Glomerular endothelial cell (primary cell): Measurements from ENCODE around the gene TELO2. TPM values are rescaled to one million over a fixed set of nuclear protein-coding genes. Genes with fewer than 3 reads are reported as not detected.

ENCODE experiments used
- DNase-seq: peaks from one replicate; pipeline ENCODE4 v3.0.0-alpha.2; 2011; ENCODE audit warnings: low read depth, low spot score; ENCODE audit errors: extremely low read depth
- total RNA-seq: library from RNA; depleted of rRNA; stranded (reverse); fragments of >200 nt; gene quantifications from 2 replicates; pipeline ENCODE4 v1.2.3, GENCODE V29; 2015

Gene TELO2
- total RNA-seq, 1 donor from 2014 or later, result 26.4 TPM

DNA sequence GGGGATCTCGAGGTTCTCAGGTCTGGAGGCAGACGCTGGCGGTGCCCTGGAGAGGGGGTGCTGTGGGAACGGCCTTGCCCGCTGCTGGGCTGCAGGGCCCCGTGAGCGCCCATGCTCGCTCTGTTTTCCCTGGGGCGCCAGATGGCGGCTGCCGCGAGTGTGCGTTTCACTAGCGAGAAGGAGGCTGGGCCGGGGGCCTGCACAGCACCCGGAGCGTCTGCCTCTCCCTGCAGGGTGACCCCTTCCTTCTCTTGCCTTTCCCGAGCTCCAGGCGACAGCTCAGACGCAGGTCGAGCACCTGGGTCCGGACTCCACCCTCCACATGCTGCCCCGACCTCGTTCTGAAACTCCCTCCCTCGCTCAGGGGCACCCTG lies 2.7 kb downstream of the TELO2 start:
- DNase-seq, result no peak

- DNase-seq, result no peak
Measured at GRCh38 chr16:1496464-1496863, 3.3 kb downstream of the TELO2 start.

- no peak for DNase-seq
Measured at GRCh38 chr16:1497014-1497598, 3.9 kb downstream of the TELO2 start.

DNA sequence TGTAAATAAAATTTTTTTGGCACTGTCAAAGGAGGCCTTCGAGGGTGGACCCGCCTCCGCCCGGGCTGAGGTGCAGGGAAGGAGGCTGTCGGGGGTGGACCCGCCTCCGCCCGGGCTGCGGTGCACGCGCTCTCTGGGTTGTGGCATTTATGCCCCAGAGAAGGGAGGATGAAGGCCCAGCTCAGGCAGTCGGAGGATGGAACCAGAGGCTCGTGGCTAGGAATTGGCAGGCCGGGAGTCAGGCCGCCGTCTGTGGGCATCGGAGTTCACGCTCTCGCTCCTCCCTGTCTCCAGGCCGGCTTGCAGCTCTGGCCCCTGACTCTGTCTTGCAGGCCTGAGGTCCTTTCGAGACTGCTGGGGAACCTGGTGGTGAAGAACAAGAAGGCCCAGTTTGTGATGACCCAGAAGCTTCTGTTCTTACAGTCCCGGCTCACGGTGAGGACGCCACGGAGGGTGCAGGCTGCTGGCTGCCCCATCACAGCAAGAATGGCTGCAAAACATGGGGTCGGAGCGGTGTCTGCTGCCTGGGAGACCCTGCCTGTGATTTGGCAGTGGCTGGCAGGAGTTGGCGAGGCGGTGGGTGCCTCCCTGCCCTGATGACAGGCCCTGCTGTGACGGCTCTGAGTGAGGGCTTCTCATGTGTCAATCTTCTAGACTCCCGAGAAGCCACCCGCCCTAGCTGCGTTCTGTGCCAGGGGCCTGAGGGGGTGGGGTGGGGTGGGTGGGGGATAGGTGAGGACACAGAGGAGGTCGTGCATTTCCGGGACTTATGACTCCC lies 5.9 kb downstream of the TELO2 start:
- DNase-seq, result no peak

- no peak for DNase-seq
Measured at GRCh38 chr16:1499756-1500464, 6.8 kb downstream of the TELO2 start.

- DNase-seq, result no peak
Measured at GRCh38 chr16:1500465-1501150, 7.4 kb downstream of the TELO2 start.

GRCh38 chr16:1501630-1502029 lies 8.5 kb downstream of the TELO2 start:
- DNase-seq, result no peak

GRCh38 chr16:1502092-1503004 lies 9.2 kb downstream of the TELO2 start:
- DNase-seq, result no peak

- no peak for DNase-seq
Measured at GRCh38 chr16:1503110-1503955, 10.2 kb downstream of the TELO2 start.

GRCh38 chr16:1505073-1505844 lies 12.1 kb downstream of the TELO2 start:
- no peak for DNase-seq

- DNase-seq, result no peak
Measured at GRCh38 chr16:1505912-1506311, 12.8 kb downstream of the TELO2 start.

GRCh38 chr16:1506494-1507213 lies 13.5 kb downstream of the TELO2 start:
- no peak for DNase-seq

- no peak for DNase-seq
Measured at GRCh38 chr16:1508494-1509187, 15.5 kb downstream of the TELO2 start.

GRCh38 chr16:1509307-1510221 lies 16.4 kb downstream of the TELO2 start:
- no peak for DNase-seq

GRCh38 chr16:1510272-1510671 lies 17.1 kb downstream of the TELO2 start:
- DNase-seq, result no peak

- no peak for DNase-seq
Measured at GRCh38 chr16:1510941-1511351, 17.8 kb downstream of the TELO2 start.
